GM12878 (cell line): ENCODE results near the gene CSNK1A1. TPM values are rescaled to one million over a fixed set of nuclear protein-coding genes. Genes with fewer than 3 reads are reported as not detected.

Experiments
- ATAC-seq: fragments of 200-7000 bp; cut with Tn5 transposase; 3 replicates; pipeline ENCODE4 v1.9.1; 2020; ENCODE audit warnings: mild to moderate bottlenecking, moderate library complexity
- BruUV-seq: library from RNA; stranded (reverse); fragments of 400-500 nt; replicated peaks from 2 replicates; lab custom pipeline; 2021; lab: Mats Ljungman, UMichigan
- CTCF ChIA-PET: fragments of 300-600 bp; sonication (Branson Sonifier 250); formaldehyde crosslinking; extraction: SDS; loops from one replicate; lab custom pipeline; 2021; ENCODE audit warnings: inconsistent platforms; lab: Yijun Ruan, JAX
- POLR2A ChIA-PET: fragments of 350-600 bp; formaldehyde crosslinking; extraction: SDS; loops from one replicate; lab custom pipeline; 2021; ENCODE audit warnings: inconsistent platforms; lab: Charles Lee
- RAD21 ChIA-PET: fragments of 300-600 bp; sonication (Branson Sonifier 250); formaldehyde crosslinking; loops from one replicate; lab custom pipeline; 2023; ENCODE audit warnings: antibody characterized with exemption; ENCODE audit not compliant: unreplicated experiment; lab: Charles Lee
- SMC1A ChIA-PET: fragments of 300-600 bp; sonication (Branson Sonifier 250); formaldehyde crosslinking; loops from one replicate; lab custom pipeline; 2023; ENCODE audit not compliant: unreplicated experiment, uncharacterized antibody; lab: Charles Lee
- DNase-seq: peaks from one replicate; pipeline ENCODE4 v3.0.0-alpha.2; 2011; ENCODE audit warnings: low read depth, low spot score
- FAIRE-seq: peaks from 3 replicates; lab custom pipeline; 2011; peaks lifted over from hg19 to GRCh38; lab: Jason Lieb, UNC
- H2AFZ ChIP-seq: 2 replicates; pipeline ENCODE4 v1.6.0; 2011; ENCODE audit warnings: low read depth, low read length, control low read depth; ENCODE audit not compliant: control insufficient read depth
- H3K27ac ChIP-seq: 2 replicates; pipeline ENCODE4 v1.5.1; 2011; ENCODE audit warnings: control low read depth; ENCODE audit not compliant: control insufficient read depth, insufficient read depth
- H3K27me3 ChIP-seq, 2 experiments: replicated peaks in 1 of 2; 2 replicates each; pipeline versions ENCODE4 v1.6.0 to v1.6.1; 2011; ENCODE audit warnings: low read length in 1 of 2; ENCODE audit not compliant: control insufficient read depth in 2 of 2, insufficient read depth in 2 of 2
- H3K36me3 ChIP-seq, 2 experiments: 2 replicates each; pipeline ENCODE4 v1.5.1; 2011; ENCODE audit warnings: low read length in 1 of 2; ENCODE audit not compliant: control insufficient read depth in 2 of 2, insufficient read depth in 2 of 2
- H3K4me1 ChIP-seq: 2 replicates; pipeline ENCODE4 v1.6.1; 2011; ENCODE audit warnings: mild to moderate bottlenecking, low read length, moderate library complexity, mixed read lengths; ENCODE audit not compliant: control insufficient read depth, insufficient read depth
- H3K4me2 ChIP-seq: 2 replicates; pipeline ENCODE4 v1.6.0; 2011; ENCODE audit warnings: control low read depth; ENCODE audit not compliant: control insufficient read depth, insufficient read depth
- H3K4me3 ChIP-seq: fragments of 200-600 bp; sonication (generic); 2 replicates; pipeline ENCODE4 v1.5.1; 2016
- H3K79me2 ChIP-seq: 2 replicates; pipeline ENCODE4 v1.6.0; 2011; ENCODE audit warnings: low read length; ENCODE audit not compliant: control insufficient read depth, insufficient read depth
- H3K9ac ChIP-seq: 2 replicates; pipeline ENCODE4 v1.8.0; 2011; ENCODE audit warnings: low read length, control low read depth, mixed read lengths; ENCODE audit not compliant: control insufficient read depth, insufficient read depth
- H3K9me3 ChIP-seq: replicated peaks from 3 replicates; pipeline ENCODE4 v1.5.1; 2011; ENCODE audit warnings: mild to moderate bottlenecking, low read length; ENCODE audit not compliant: control insufficient read depth, insufficient read depth
- H4K20me1 ChIP-seq: 2 replicates; pipeline ENCODE4 v1.6.0; 2011; ENCODE audit not compliant: control insufficient read depth, insufficient read depth
- BRCA1 ChIP-seq: IDR thresholded peaks from 2 replicates; pipeline ENCODE4 v1.6.1; 2011; ENCODE audit warnings: low read depth, low read length, improper control_type of control experiment
- CREB1 ChIP-seq: IDR thresholded peaks from 2 replicates; pipeline ENCODE4 v1.6.1; 2012; ENCODE audit warnings: low read depth, mild to moderate bottlenecking, inconsistent platforms
- ETV6 ChIP-seq, 2 experiments: fragments of 450-650 bp in 1 of 2; IDR thresholded peaks in 1 of 2; conservative IDR thresholded peaks in 1 of 2; 2 replicates each; pipeline ENCODE4 v1.6.1; 2014; ENCODE audit warnings: antibody characterized with exemption in 1 of 2, borderline replicate concordance in 1 of 2, low read depth in 1 of 2, mild to moderate bottlenecking in 1 of 2, moderate library complexity in 1 of 2
- HCFC1 ChIP-seq: fragments of 150-350 bp; IDR thresholded peaks from 2 replicates; pipeline ENCODE4 v1.6.1; 2014; ENCODE audit warnings: low read length
- HSF1 ChIP-seq: fragments of 150-350 bp; IDR thresholded peaks from 2 replicates; pipeline ENCODE4 v1.6.1; 2014; ENCODE audit warnings: mild to moderate bottlenecking, low read depth, low read length
- IRF5 ChIP-seq: fragments of 450-650 bp; IDR thresholded peaks from 2 replicates; pipeline ENCODE4 v1.6.1; 2017; ENCODE audit warnings: borderline replicate concordance
- MYC ChIP-seq: IDR thresholded peaks from 2 replicates; pipeline ENCODE4 v1.6.1; 2011; ENCODE audit warnings: mild to moderate bottlenecking, low read length, moderate library complexity, inconsistent platforms; ENCODE audit not compliant: insufficient read depth, insufficient replicate concordance, insufficient read length, severe bottlenecking
- NFYB ChIP-seq: IDR thresholded peaks from 2 replicates; pipeline ENCODE4 v1.6.1; 2011; ENCODE audit warnings: low read depth, mild to moderate bottlenecking, low read length, improper control_type of control experiment, moderate library complexity; ENCODE audit not compliant: insufficient read depth
- SREBF1 ChIP-seq: IDR thresholded peaks from 2 replicates; pipeline ENCODE4 v1.6.1; 2012; ENCODE audit warnings: mild to moderate bottlenecking, low read length
- SUZ12 ChIP-seq: fragments of 200-600 bp; sonication (generic); IDR thresholded peaks from one replicate; pipeline ENCODE4 v1.6.1; 2018; ENCODE audit warnings: antibody characterized with exemption, mild to moderate bottlenecking; ENCODE audit not compliant: unreplicated experiment
- YY1 ChIP-seq: IDR thresholded peaks from 2 replicates; pipeline ENCODE4 v1.6.1; 2011; ENCODE audit warnings: low read depth, mild to moderate bottlenecking, low read length
- WGBS: methylation state at CpG from one replicate; pipeline ENCODE4 v1.1.6; 2016; ENCODE audit warnings: low lambda C conversion rate; ENCODE audit not compliant: insufficient replicate concordance, insufficient coverage; ENCODE audit errors: missing lambda C conversion rate; 5-methylcytosine and 5-hydroxymethylcytosine counted together
- in situ Hi-C: fragments of 300-500 bp; cut with MboI; formaldehyde crosslinking; loops from 9 replicates; pipeline ENCODE4 v1.14.3; 2018; ENCODE audit warnings: mixed read lengths
- intact Hi-C: fragments of 100-400 bp; cut with micrococcal nuclease; formaldehyde crosslinking; loops from one replicate; pipeline ENCODE4 v1.14.2; 2022; ENCODE audit not compliant: unreplicated experiment
- polyA plus RNA-seq, 11 experiments: library from polyadenylated mRNA; depleted of rRNA in 4 of 11; unstranded in 6 of 11; stranded (reverse) in 5 of 11; fragments of >200 nt; fragmentation: Nextera tagmentation in 4 of 11; fragmentation: Illumina TruSeq in 1 of 11; extraction: Ambion mirVana in 4 of 11; extraction: Trizol in 1 of 11; gene quantifications; 1 replicate in 1 of 11; 2 replicates in 10 of 11; pipeline versions ENCODE4 v1.2.1 to v1.2.3, GENCODE V29; 2011 to 2016; ENCODE audit warnings: inconsistent platforms in 2 of 11, missing spikeins in 2 of 11, low read depth in 1 of 11
- total RNA-seq, 4 experiments: library from RNA; depleted of rRNA in 3 of 4; stranded (reverse); fragments of >200 nt in 3 of 4; fragmentation: Illumina TruSeq in 1 of 4; extraction: Trizol in 1 of 4; gene quantifications; 2 replicates each; pipeline versions ENCODE4 v1.2.1 to v1.2.3, GENCODE V29; 2013 to 2021
- TF ChIP-seq, protein P1 (sequence below): fragments of 450-650 bp; IDR thresholded peaks from 2 replicates; pipeline ENCODE4 v1.6.1; 2016; ENCODE audit warnings: mild to moderate bottlenecking, moderate library complexity, borderline replicate concordance

The CSNK1A1 gene
- total and polyA plus RNA-seq, 10 of the 15 experiments (the other 5 are each of a cell fraction or from before 2014, with no cell fraction given): 53.3 to 155 (median 133) TPM

- DNase-seq: no peak
- in situ Hi-C loops: loop anchor here (5.0 kb wide), 1 partner anchor 180 kb away; no protein-coding TSS in a partner anchor
- Histone ChIP-seq H3K4me2 (0 out of 2 replicates have a peak overlapping the region, but pooled peaks have one; percentile 61), H4K20me1 (no peaks in the 10 kb centered on the region), H3K4me3 (no peak overlapping the region), H3K27me3 (no peaks in the 10 kb centered on the region), H3K4me1 (no peaks in the 10 kb centered on the region; the same call in 1 of the 2 replicates), H2AFZ (no peak overlapping the region), H3K79me2 (peaks cover 44% of the 10 kb centered on the region), H3K9ac (no peak overlapping the region), H3K27ac (no peak overlapping the region), H3K9me3 (no peaks in the 10 kb centered on the region), H3K36me3 (no peaks in the 10 kb centered on the region; a peak in 1 of 4 replicates)
- 96% methylated on average over 18 of the region's 18 CpGs for WGBS
- POLR2A ChIA-PET: interaction anchor here (0.6 to 3.5 kb wide), 5 partner anchors 9 to 207 kb away, joined by 4 to 22 read pairs (median 5); partner anchors contain the start of gene GRPEL2
- CTCF ChIA-PET: interaction anchor here (0.9 to 5.4 kb wide), 8 partner anchors 9 to 197 kb away, joined by 3 to 39 read pairs (median 10); partner anchors contain the start of gene PCYOX1L
- no TSS peak for BruUV-seq
- SMC1A ChIA-PET: interaction anchor here (0.7 to 2.2 kb wide), 4 partner anchors 38 to 109 kb away, joined by 3 to 8 read pairs (median 6); no protein-coding TSS in a partner anchor
- intact Hi-C loops: no loop called here
- RAD21 ChIA-PET: interaction anchor here (1.0 to 2.1 kb wide), 4 partner anchors 14 to 195 kb away, joined by 4 to 20 read pairs (median 5); partner anchors contain the start of gene PCYOX1L
- no peak for ATAC-seq
- no peak for FAIRE-seq
- TF ChIP-seq SREBF1 (no peak), NFYB (no peak), ETV6 (conservative IDR thresholded peaks at IDR 0.05 in 1 of 2, IDR thresholded peaks at IDR 0.05 in 1 of 2; ENCODE audit: borderline replicate concordance in 1 of 2, low read depth in 1 of 2) (no peak), YY1 (no peak), HCFC1 (no peak), BRCA1 (no peak), SUZ12 (no peak), CREB1 (no peak), MYC (no peak), HSF1 (no peak), IRF5 (no peak)
- TF ChIP-seq, protein P1, sequence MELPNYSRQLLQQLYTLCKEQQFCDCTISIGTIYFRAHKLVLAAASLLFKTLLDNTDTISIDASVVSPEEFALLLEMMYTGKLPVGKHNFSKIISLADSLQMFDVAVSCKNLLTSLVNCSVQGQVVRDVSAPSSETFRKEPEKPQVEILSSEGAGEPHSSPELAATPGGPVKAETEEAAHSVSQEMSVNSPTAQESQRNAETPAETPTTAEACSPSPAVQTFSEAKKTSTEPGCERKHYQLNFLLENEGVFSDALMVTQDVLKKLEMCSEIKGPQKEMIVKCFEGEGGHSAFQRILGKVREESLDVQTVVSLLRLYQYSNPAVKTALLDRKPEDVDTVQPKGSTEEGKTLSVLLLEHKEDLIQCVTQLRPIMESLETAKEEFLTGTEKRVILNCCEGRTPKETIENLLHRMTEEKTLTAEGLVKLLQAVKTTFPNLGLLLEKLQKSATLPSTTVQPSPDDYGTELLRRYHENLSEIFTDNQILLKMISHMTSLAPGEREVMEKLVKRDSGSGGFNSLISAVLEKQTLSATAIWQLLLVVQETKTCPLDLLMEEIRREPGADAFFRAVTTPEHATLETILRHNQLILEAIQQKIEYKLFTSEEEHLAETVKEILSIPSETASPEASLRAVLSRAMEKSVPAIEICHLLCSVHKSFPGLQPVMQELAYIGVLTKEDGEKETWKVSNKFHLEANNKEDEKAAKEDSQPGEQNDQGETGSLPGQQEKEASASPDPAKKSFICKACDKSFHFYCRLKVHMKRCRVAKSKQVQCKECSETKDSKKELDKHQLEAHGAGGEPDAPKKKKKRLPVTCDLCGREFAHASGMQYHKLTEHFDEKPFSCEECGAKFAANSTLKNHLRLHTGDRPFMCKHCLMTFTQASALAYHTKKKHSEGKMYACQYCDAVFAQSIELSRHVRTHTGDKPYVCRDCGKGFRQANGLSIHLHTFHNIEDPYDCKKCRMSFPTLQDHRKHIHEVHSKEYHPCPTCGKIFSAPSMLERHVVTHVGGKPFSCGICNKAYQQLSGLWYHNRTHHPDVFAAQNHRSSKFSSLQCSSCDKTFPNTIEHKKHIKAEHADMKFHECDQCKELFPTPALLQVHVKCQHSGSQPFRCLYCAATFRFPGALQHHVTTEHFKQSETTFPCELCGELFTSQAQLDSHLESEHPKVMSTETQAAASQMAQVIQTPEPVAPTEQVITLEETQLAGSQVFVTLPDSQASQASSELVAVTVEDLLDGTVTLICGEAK: no peak
Observed at GRCh38 chr5:149552553-149553160, 1.4 kb upstream of the CSNK1A1 start.
